ENCODE measurements around the gene FAM184A. TPM values are rescaled to one million over a fixed set of nuclear protein-coding genes. Genes with fewer than 3 reads are reported as not detected.

FAM184A gene
- total RNA-seq, 1 experiment from 2014 or later, result 8.7 TPM

DNA sequence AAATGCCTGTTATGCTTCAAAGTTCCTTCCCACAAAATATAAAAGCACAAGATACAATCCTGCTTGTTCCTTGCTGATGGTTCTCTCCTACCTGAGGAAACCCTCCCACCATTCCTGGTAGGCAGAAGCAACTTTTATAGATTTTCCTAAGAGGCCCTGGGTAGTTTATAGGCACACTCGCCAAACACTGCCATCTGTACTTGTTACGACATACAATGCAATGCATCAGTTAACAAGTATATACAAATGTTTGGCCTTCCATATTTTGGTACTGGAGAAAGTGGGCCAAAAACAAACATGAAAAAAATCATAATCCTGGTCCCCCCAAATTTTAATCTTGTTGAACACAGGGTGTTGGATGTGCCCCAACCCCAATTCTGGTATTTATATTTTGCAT is 160.1 kb downstream of the FAM184A start:
- peaks cover 43% of the 10 kb centered on the region for H3K36me3 ChIP-seq (ENCODE audit: control insufficient read depth, insufficient read depth, low read length)
- POLR2A ChIA-PET, result no interaction called here
- no peak overlapping the region for H3K4me3 ChIP-seq (ENCODE audit: low read depth in 2 of 2, low read length in 2 of 2)
- no peak overlapping the region for H3K27ac ChIP-seq (ENCODE audit: low read length)
- DNase-seq (ENCODE audit: low read depth, low spot score), result no peak
- CTCF ChIA-PET, result no interaction called here
- ATAC-seq, result no peak
- intact Hi-C loops (cut with micrococcal nuclease; ENCODE audit: unreplicated experiment) (no loop called here), in situ Hi-C loops (cut with HindIII; ENCODE audit: low pct_unique_long_range_greater_than_20kb, low sequenced_read_pairs) (no loop called here)
- H3K9me3 ChIP-seq (ENCODE audit: control insufficient read depth, insufficient read depth, low read depth, low read length), result no peaks in the 10 kb centered on the region
- H3K4me1 ChIP-seq (ENCODE audit: control insufficient read depth, insufficient read depth, low read length), result no peaks in the 10 kb centered on the region
- no peaks in the 10 kb centered on the region for H3K27me3 ChIP-seq (ENCODE audit: control insufficient read depth, insufficient read depth, low read length)
- TF ChIP-seq POLR2AphosphoS5 (IDR thresholded peaks at IDR 0.05; ENCODE audit: low read depth, low read length) (no peak), SIN3A (IDR thresholded peaks at IDR 0.05; ENCODE audit: borderline replicate concordance, insufficient read depth, low read depth, low read length) (no peak), TCF7L2 (IDR thresholded peaks at IDR 0.05; ENCODE audit: low read depth, low read length) (no peak)
- TF ChIP-seq, protein P1, sequence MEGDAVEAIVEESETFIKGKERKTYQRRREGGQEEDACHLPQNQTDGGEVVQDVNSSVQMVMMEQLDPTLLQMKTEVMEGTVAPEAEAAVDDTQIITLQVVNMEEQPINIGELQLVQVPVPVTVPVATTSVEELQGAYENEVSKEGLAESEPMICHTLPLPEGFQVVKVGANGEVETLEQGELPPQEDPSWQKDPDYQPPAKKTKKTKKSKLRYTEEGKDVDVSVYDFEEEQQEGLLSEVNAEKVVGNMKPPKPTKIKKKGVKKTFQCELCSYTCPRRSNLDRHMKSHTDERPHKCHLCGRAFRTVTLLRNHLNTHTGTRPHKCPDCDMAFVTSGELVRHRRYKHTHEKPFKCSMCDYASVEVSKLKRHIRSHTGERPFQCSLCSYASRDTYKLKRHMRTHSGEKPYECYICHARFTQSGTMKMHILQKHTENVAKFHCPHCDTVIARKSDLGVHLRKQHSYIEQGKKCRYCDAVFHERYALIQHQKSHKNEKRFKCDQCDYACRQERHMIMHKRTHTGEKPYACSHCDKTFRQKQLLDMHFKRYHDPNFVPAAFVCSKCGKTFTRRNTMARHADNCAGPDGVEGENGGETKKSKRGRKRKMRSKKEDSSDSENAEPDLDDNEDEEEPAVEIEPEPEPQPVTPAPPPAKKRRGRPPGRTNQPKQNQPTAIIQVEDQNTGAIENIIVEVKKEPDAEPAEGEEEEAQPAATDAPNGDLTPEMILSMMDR (IDR thresholded peaks at IDR 0.05), result no peak
- TF ChIP-seq, protein P2, sequence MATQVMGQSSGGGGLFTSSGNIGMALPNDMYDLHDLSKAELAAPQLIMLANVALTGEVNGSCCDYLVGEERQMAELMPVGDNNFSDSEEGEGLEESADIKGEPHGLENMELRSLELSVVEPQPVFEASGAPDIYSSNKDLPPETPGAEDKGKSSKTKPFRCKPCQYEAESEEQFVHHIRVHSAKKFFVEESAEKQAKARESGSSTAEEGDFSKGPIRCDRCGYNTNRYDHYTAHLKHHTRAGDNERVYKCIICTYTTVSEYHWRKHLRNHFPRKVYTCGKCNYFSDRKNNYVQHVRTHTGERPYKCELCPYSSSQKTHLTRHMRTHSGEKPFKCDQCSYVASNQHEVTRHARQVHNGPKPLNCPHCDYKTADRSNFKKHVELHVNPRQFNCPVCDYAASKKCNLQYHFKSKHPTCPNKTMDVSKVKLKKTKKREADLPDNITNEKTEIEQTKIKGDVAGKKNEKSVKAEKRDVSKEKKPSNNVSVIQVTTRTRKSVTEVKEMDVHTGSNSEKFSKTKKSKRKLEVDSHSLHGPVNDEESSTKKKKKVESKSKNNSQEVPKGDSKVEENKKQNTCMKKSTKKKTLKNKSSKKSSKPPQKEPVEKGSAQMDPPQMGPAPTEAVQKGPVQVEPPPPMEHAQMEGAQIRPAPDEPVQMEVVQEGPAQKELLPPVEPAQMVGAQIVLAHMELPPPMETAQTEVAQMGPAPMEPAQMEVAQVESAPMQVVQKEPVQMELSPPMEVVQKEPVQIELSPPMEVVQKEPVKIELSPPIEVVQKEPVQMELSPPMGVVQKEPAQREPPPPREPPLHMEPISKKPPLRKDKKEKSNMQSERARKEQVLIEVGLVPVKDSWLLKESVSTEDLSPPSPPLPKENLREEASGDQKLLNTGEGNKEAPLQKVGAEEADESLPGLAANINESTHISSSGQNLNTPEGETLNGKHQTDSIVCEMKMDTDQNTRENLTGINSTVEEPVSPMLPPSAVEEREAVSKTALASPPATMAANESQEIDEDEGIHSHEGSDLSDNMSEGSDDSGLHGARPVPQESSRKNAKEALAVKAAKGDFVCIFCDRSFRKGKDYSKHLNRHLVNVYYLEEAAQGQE (IDR thresholded peaks at IDR 0.05; ENCODE audit: insufficient read depth in 1 of 2, low read depth in 2 of 2, low read length in 1 of 2), result no peak
- no TSS peak for BruUV-seq (replicated peaks)

DNA sequence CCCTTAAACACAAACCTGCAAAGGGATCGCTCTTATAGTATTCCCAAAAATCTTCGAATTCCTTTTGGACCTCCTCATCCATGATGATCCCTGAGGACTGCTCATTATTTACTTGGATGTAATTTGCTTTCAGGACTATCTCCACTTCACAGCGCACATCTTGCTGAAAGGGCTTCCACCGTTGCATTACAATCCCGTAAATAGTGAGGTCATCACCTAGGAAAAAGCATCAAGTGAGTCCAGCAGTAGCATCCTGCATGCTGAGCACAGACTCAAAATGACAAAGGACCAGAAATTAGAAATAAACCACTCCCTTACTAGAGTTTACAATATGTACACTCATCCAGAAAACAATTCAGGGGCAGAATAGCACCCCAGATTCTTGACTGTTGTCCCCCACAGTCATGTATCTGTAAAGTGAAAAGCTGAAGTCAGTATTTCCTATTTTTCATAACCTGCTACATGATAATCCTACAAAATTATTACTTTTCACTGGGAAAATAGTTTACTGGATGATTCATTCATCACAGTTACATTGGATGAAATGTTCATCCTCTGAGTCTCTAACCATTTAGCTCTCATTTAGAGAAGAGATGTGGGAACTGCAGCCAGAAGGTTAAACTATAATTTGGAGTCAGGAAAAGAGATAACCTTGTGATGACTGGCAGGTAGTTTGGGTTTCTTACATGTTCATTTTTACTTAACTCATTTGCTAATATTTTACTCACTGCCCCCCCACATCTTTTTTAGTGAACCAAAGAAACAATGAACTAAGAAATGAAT is 160.7 kb downstream of the FAM184A start:
- in situ Hi-C loops (cut with HindIII; ENCODE audit: low pct_unique_long_range_greater_than_20kb, low sequenced_read_pairs) (no loop called here), intact Hi-C loops (cut with micrococcal nuclease; ENCODE audit: unreplicated experiment) (no loop called here)
- BruUV-seq (replicated peaks), result no TSS peak
- no peaks in the 10 kb centered on the region for H3K27me3 ChIP-seq (ENCODE audit: control insufficient read depth, insufficient read depth, low read length)
- DNase-seq (ENCODE audit: low read depth, low spot score), result no peak
- H3K27ac ChIP-seq (ENCODE audit: low read length), result no peak overlapping the region
- no peaks in the 10 kb centered on the region for H3K4me1 ChIP-seq (ENCODE audit: control insufficient read depth, insufficient read depth, low read length)
- no peak for ATAC-seq
- TF ChIP-seq POLR2AphosphoS5 (IDR thresholded peaks at IDR 0.05; ENCODE audit: low read depth, low read length) (no peak), SIN3A (IDR thresholded peaks at IDR 0.05; ENCODE audit: borderline replicate concordance, insufficient read depth, low read depth, low read length) (no peak), TCF7L2 (IDR thresholded peaks at IDR 0.05; ENCODE audit: low read depth, low read length) (no peak)
- TF ChIP-seq, protein P1 (IDR thresholded peaks at IDR 0.05), result no peak
- TF ChIP-seq, protein P2 (IDR thresholded peaks at IDR 0.05; ENCODE audit: insufficient read depth in 1 of 2, low read depth in 2 of 2, low read length in 1 of 2), result no peak
- ChIA-PET POLR2A (no interaction called here), CTCF (no interaction called here)
- H3K4me3 ChIP-seq (ENCODE audit: low read depth in 2 of 2, low read length in 2 of 2), result no peak overlapping the region
- peaks cover 47% of the 10 kb centered on the region for H3K36me3 ChIP-seq (ENCODE audit: control insufficient read depth, insufficient read depth, low read length)
- no peaks in the 10 kb centered on the region for H3K9me3 ChIP-seq (ENCODE audit: control insufficient read depth, insufficient read depth, low read depth, low read length)
